KBM-7 (cell line): ENCODE measurements around the gene MESP1.
A peak's percentile ranks its signal among the peaks of the same experiment; 100 is the strongest.

Source experiments
- DNase-seq: peaks from one replicate; pipeline ENCODE4 v3.0.0-alpha.2; 2015
- in situ Hi-C: fragments of 300-500 bp; cut with MboI; formaldehyde crosslinking; loops from 2 replicates; pipeline ENCODE4 v1.14.3; 2020; ENCODE audit warnings: low sequenced_read_pairs, low pct_unique_long_range_greater_than_20kb, mixed read lengths

Gene MESP1

GRCh38 chr15:89745131-89745530 lies 5.9 kb downstream of the MESP1 start:
- DNase-seq: no peak
- in situ Hi-C loops: no loop called here

- no peak for DNase-seq
- in situ Hi-C loops: no loop called here
These were observed 7.5 kb downstream of the MESP1 start for GRCh38 chr15:89743594-89743993.

GRCh38 chr15:89743011-89743410 lies 8.0 kb downstream of the MESP1 start:
- in situ Hi-C loops: no loop called here

GRCh38 chr15:89740137-89740536 lies 10.9 kb downstream of the MESP1 start:
- DNase-seq: peak; percentile 85
- in situ Hi-C loops: no loop called here

More at GRCh38 chr15:89743011-89743410, 8.0 kb downstream of the MESP1 start:
- DNase-seq: no peak

GRCh38 chr15:89735773-89736172 lies 15.3 kb downstream of the MESP1 start:
- in situ Hi-C loops: no loop called here

GRCh38 chr15:89732451-89733172 lies 18.4 kb downstream of the MESP1 start:
- no peak for DNase-seq
- in situ Hi-C loops: no loop called here

More at GRCh38 chr15:89735773-89736172, 15.3 kb downstream of the MESP1 start:
- DNase-seq: no peak

- in situ Hi-C loops: no loop called here
- DNase-seq: no peak
These were observed 19.8 kb downstream of the MESP1 start for GRCh38 chr15:89731275-89731674.

- DNase-seq: no peak
- in situ Hi-C loops: no loop called here
These were observed 22.8 kb downstream of the MESP1 start for GRCh38 chr15:89728254-89728653.

- in situ Hi-C loops: no loop called here
- DNase-seq: no peak
These were observed 26.0 kb downstream of the MESP1 start for GRCh38 chr15:89725064-89725463.

GRCh38 chr15:89724621-89725020 lies 26.4 kb downstream of the MESP1 start:
- no peak for DNase-seq
- in situ Hi-C loops: no loop called here

GRCh38 chr15:89723031-89723430 lies 28.0 kb downstream of the MESP1 start:
- in situ Hi-C loops: no loop called here
- no peak for DNase-seq

GRCh38 chr15:89714775-89715174 lies 36.3 kb downstream of the MESP1 start:
- in situ Hi-C loops: no loop called here
- no peak for DNase-seq

GRCh38 chr15:89707577-89707976 lies 43.5 kb downstream of the MESP1 start:
- in situ Hi-C loops: no loop called here
- no peak for DNase-seq

- in situ Hi-C loops: no loop called here
- DNase-seq: no peak
These were observed 46.6 kb downstream of the MESP1 start for GRCh38 chr15:89704411-89704810.
